ENCODE data around the gene ZNF658.
A peak's percentile ranks its signal among the peaks of the same experiment; 100 is the strongest.
"Not testable (repeated sequence)": the region's sequence is repeated elsewhere in the genome, so short reads cannot be mapped to it uniquely, and the experiment has no call there.

ZNF658 gene

DNA sequence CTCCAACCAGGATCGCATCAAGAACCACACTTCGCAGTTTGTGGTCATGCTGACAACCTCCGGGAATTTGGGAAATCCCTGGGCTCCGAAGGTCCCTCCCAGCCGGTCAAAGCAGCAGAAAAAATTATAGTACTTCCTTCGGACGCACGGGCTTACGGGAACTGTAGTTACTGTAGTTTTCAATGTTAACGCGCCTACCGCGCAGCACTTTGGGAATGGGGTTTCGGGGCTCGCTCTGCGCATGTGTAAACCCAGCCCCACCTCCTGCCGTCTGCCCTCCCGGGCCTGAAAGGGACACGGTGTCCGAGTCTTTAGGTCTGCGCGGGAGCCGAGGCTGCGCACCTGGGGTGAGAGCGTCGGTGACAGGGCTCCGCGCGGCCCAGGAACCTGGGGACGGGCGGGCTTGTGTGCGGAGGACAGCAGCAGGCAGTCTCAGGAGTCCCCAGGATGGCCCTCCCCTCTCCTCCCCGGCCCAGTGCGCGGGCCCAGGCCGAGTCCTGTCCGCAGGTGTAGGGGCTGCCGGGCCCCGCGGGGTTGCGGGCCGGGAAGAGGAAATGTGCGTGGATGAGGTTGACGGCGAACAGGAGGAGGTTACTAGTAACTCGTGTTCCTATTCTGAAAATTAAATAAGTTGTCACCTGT lies at the start of gene ZNF658:
Gene ZNF658 (plus strand): TSS at position 236 of the 642 bp plus-strand sequence. CDS start 2,837 bp downstream, outside the sequence.
- peak; percentile 78 for DNase-seq

GRCh38 chr9:66861732-66862131 lies 38.8 kb upstream of the ZNF658 start:
- not testable (repeated sequence) for DNase-seq

DNA sequence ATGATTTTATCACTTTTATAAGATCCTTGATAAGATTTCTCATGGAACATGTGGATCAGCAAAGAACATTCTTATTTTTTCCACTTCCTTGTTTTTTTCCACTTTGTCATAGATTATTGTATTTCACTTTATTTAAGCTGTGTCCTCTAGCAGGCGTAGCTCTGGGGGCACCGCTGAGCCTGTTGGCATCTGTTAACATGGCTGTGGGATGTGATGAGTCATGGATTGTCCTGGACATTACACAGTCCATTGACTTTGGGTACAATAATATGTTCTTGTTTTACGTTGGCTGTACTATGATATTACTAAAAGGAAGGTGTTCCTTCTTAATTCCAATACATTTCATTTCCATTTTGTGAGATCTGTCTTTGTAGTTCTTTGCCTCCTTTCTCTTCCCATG lies 31.9 kb upstream of the ZNF658 start:
- not testable (repeated sequence) for DNase-seq

DNA sequence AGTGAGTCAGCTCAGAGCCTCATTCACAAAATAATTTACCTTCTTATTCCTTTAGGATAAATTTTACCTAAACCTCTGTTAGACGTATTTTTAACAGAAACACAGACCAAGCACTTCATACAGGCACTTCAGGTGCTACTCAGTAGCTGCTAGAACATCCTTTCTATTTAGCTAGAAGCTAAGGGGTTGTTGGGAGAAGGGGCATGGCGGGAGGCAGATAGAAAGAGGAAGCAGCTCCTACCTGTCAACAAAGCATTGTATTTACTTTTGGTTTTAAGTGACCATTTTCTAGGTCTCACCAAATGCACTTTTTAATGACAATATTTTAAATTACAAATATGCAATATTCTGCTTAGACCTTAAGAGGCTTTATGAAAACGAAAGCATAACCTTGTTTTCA lies 19.9 kb upstream of the ZNF658 start:
- not testable (repeated sequence) for DNase-seq

DNA sequence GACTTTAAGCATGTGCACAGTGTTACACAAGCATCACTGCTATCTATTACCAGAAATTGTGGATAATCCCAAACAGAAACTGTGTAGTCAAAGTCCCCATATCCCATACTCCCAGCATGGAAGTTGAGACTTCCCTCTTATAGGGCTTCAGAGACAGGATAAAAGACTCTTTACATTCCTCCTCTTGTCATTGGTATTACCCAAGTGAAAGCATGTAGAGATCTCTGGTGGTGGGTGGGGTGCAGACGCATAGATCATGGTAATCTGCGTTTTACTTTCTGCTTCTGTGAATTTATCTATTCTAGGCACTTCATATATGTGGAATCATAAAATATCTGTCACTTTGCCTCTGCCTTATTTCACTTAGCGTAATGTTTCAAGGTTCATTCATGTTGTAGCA lies 18.7 kb upstream of the ZNF658 start:
- not testable (repeated sequence) for DNase-seq

- DNase-seq = not testable (repeated sequence)
Observed at GRCh38 chr9:66890334-66890733, 10.2 kb upstream of the ZNF658 start.

DNA sequence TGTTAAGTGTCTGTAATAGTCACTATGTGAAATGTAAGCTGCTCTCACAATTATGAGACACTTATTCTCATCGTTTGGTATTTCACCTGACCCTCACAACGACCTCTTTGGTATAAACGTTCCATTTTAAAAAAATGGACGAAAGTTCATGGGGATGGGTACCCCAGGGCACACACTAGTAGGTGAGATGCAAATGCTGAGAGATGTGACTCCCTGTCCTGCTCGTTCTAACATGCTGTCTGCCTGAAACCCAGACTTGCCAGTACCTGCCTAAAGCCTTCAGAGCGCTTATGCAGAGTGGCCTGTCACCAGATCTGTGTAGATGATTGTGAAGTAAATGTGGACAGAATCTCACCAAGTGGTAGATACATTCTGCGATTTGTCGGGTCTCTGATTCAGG lies 616 bp downstream of the ZNF658 start:
- DNase-seq = not testable (repeated sequence)

GRCh38 chr9:66909560-66909959 lies 9.0 kb downstream of the ZNF658 start:
- DNase-seq = not testable (repeated sequence)

DNA sequence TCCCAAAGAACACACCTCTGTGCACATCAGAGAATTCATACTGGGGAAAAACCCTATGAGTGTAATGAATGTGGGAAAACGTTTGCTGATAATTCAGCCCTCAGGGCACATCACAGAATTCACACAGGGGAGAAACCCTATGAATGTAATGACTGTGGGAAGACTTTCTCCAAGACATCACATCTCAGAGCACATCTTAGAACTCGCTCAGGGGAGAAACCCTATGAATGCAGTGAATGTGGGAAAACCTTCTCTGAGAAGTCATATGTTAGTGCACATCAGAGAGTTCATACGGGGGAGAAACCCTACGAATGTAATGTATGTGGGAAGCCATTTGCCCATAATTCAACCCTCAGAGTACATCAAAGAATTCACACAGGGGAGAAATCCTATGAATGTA lies 19.5 kb downstream of the ZNF658 start:
- DNase-seq = not testable (repeated sequence)

GRCh38 chr9:66936194-66936870 lies 35.8 kb downstream of the ZNF658 start:
- not testable (repeated sequence) for DNase-seq

DNA sequence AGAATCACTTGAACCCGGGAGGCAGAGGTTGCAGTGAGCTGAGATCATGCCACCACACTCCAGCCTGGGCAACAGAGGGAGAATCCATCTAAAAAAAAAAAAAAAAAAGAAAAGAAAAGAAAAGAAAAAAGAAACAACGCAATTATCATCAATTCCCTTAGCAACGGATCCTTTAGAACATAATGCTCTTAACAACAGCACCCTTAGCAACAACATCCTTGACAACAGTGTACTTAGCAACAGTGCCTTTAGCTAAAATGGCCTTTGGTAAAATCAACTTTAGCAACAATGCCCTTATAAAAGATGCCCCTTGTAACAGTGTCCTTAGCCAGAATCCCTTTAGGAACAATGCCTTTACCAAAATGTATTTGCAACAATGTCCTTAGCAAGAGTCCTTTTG lies 37.1 kb downstream of the ZNF658 start:
- DNase-seq = not testable (repeated sequence)

- DNase-seq = not testable (repeated sequence)
Observed at GRCh38 chr9:66938322-66938721, 37.8 kb downstream of the ZNF658 start.

DNA sequence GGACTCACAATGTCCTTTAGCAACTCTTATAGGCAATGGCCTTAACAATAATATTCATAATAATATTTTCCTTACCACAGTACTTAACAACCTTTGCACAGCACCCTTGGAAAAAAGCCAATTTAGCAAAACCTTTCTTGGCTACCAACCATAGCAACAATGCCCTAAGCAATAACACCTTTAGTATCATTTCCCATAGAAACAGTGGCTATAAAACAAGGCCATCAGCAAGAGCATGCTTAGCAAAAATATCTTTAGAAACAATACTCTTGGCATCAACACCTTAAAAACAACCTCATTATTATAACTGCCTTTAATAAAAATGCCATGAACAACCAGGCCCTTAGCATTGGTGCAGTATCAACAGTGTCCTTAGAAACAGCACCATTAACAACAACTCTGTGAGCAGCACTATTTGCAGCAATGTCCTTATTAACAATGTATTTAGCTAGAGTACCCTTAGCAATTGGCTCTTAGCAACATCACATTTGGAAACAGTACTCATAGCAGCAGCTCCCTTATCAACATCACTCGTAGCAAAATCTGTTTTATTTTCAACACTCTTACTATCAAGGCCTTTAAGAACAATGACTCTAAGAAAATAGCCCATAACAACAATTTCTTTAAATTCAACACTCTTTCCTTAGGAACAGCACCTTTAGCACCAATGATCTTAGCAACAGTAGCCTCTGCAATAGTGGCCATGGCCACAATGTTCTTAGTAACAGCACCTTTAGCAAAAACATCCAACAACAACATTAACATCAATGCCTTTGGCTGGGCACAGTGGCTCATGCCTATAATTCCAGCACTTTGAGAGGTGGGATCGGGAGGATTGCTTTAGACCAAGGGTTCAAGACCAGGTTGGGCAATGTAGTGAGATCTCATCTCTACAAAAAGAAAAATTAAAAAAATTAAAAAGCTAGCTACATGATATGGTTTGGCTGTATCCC lies 39.6 kb downstream of the ZNF658 start:
- not testable (repeated sequence) for DNase-seq

- DNase-seq = not testable (repeated sequence)
Observed at GRCh38 chr9:66942400-66943155, 42.1 kb downstream of the ZNF658 start.

DNA sequence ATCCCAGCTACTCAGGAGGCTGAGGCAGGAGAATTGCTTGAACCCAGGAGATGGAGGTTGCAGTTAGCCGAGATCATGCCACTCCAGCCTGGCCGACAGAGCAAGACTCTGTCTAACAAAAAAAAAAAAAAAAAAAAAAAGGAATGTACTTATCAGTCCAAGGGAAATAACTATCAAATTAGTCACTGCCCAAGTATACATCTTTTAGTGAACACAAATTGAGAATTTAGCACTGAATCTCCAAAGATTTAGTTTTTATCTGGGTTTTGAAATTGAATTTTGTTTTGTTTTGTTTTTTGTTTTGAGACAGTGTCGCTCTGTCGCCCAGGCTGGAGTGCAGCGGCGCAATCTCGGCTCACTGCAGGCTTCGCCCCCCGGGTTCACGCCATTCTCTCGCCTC lies 52.1 kb downstream of the ZNF658 start:
- DNase-seq = not testable (repeated sequence)
